B cell (primary cell): ENCODE results near the gene FAM3B. TPM values are rescaled to one million over a fixed set of nuclear protein-coding genes. Genes with fewer than 3 reads are reported as not detected.

Source experiments
- ATAC-seq: fragments of 200-7000 bp; cut with Tn5 transposase; one replicate; pipeline ENCODE4 v1.10.0; 2021; ENCODE audit warnings: low read depth, mild to moderate bottlenecking, moderate number of reproducible peaks, moderate library complexity
- CTCF ChIA-PET: fragments of 350-600 bp; sonication (Branson Sonifier 250); formaldehyde crosslinking; loops from one replicate; lab custom pipeline; 2021; ENCODE audit warnings: antibody characterized with exemption, inconsistent platforms; lab: Charles Lee
- POLR2A ChIA-PET: fragments of 350-600 bp; sonication (Branson Sonifier 250); formaldehyde crosslinking; loops from one replicate; lab custom pipeline; 2021; ENCODE audit warnings: antibody characterized with exemption; lab: Charles Lee
- DNase-seq: peaks from one replicate; pipeline ENCODE4 v3.0.0; 2013
- H2AFZ ChIP-seq: 2 replicates; pipeline ENCODE4 v1.6.1; 2012; ENCODE audit warnings: mild to moderate bottlenecking, low read depth, low read length; ENCODE audit not compliant: insufficient read depth, poor library complexity, severe bottlenecking
- H3K27ac ChIP-seq, 2 donors: 1 replicate in 1 of 2; 2 replicates in 1 of 2; pipeline ENCODE4 v1.5.1; 2012 to 2013; ENCODE audit warnings: low read length in 2 of 2, mild to moderate bottlenecking in 2 of 2, moderate library complexity in 1 of 2
- H3K27me3 ChIP-seq, 4 experiments: fragments of 200-600 bp in 1 of 4; sonication (generic) in 1 of 4; replicated peaks in 1 of 4; 1 replicate in 2 of 4; 2 replicates in 2 of 4; pipeline versions ENCODE4 v1.6.1 to v1.7.0; 2013 to 2016; ENCODE audit warnings: low read length in 3 of 4, mild to moderate bottlenecking in 2 of 4, mixed read lengths in 1 of 4, moderate library complexity in 1 of 4; ENCODE audit not compliant: insufficient read depth in 4 of 4, control insufficient read depth in 3 of 4; ENCODE audit errors: control extremely low read depth in 1 of 4
- H3K36me3 ChIP-seq, 2 experiments: replicated peaks in 1 of 2; 1 replicate in 1 of 2; 2 replicates in 1 of 2; pipeline versions ENCODE4 v1.6.1 to v1.7.1; 2013; ENCODE audit warnings: low read length in 1 of 2; ENCODE audit not compliant: insufficient read depth in 2 of 2, control insufficient read depth in 1 of 2; ENCODE audit errors: control extremely low read depth in 1 of 2, extremely low read depth in 1 of 2
- H3K4me1 ChIP-seq, 2 donors: fragments of 200-600 bp in 1 of 2; sonication (generic) in 1 of 2; 1 replicate in 1 of 2; 2 replicates in 1 of 2; pipeline versions ENCODE4 v1.5.1 to v1.6.1; 2013 to 2017; ENCODE audit warnings: low read length in 2 of 2; ENCODE audit not compliant: control insufficient read depth in 2 of 2, insufficient read depth in 2 of 2
- H3K4me2 ChIP-seq: replicated peaks from 2 replicates; pipeline ENCODE3; 2012; ENCODE audit warnings: mild to moderate bottlenecking, low read depth, low read length; ENCODE audit not compliant: poor library complexity, severe bottlenecking
- H3K4me3 ChIP-seq, 5 experiments: fragments of 200-600 bp in 1 of 5; sonication (generic) in 1 of 5; 1 replicate in 3 of 5; 2 replicates in 2 of 5; pipeline versions ENCODE4 v1.5.1 to v1.7.0; 2011 to 2016; ENCODE audit warnings: low read length in 4 of 5, mild to moderate bottlenecking in 4 of 5, low read depth in 2 of 5, control low read depth in 1 of 5, moderate library complexity in 1 of 5; ENCODE audit not compliant: insufficient read depth in 1 of 5; ENCODE audit errors: control extremely low read depth in 1 of 5, extremely low read depth in 1 of 5
- H3K79me2 ChIP-seq: fragments of 200-600 bp; sonication (generic); one replicate; pipeline ENCODE4 v1.6.0; 2016; ENCODE audit warnings: low read length; ENCODE audit not compliant: control insufficient read depth, insufficient read depth
- H3K9ac ChIP-seq: fragments of 200-600 bp; sonication (generic); 2 replicates; pipeline ENCODE4 v1.6.1; 2017; ENCODE audit warnings: mild to moderate bottlenecking, low read length, moderate library complexity
- H3K9me3 ChIP-seq, 3 donors: one replicate each; pipeline versions ENCODE4 v1.6.1 to v1.7.1; 2013; ENCODE audit warnings: low read length in 2 of 3; ENCODE audit not compliant: control insufficient read depth in 2 of 3, insufficient read depth in 1 of 3; ENCODE audit errors: control extremely low read depth in 1 of 3
- H4K20me1 ChIP-seq: 2 replicates; pipeline ENCODE4 v1.6.0; 2012; ENCODE audit warnings: mild to moderate bottlenecking, low read length; ENCODE audit not compliant: insufficient read depth, control insufficient read depth, poor library complexity, severe bottlenecking
- H3K27ac Mint-ChIP-seq: one replicate; pipeline ENCODE4 v1.8.0; 2021; ENCODE audit warnings: mixed read lengths
- H3K27me3 Mint-ChIP-seq: one replicate; pipeline ENCODE4 v1.8.0; 2021; ENCODE audit warnings: mixed read lengths
- H3K4me1 Mint-ChIP-seq: one replicate; pipeline ENCODE4 v1.8.0; 2021; ENCODE audit warnings: mixed read lengths
- H3K4me3 Mint-ChIP-seq: one replicate; pipeline ENCODE4 v1.8.0; 2021; ENCODE audit warnings: mixed read lengths
- H3K9me3 Mint-ChIP-seq: one replicate; pipeline ENCODE4 v1.8.0; 2022; ENCODE audit warnings: mixed read lengths; ENCODE audit not compliant: insufficient read depth
- CTCF ChIP-seq: fragments of 200-600 bp; IDR thresholded peaks from one replicate; pipeline ENCODE4 v1.8.0; 2022; ENCODE audit warnings: antibody characterized with exemption, mild to moderate bottlenecking
- EZH2 ChIP-seq: IDR thresholded peaks from 2 replicates; pipeline ENCODE4 v1.6.1; 2012; ENCODE audit warnings: borderline replicate concordance, low read depth, mild to moderate bottlenecking, moderate library complexity, low read length; ENCODE audit not compliant: insufficient read depth, poor library complexity, severe bottlenecking
- whole genome bisulfite sequencing: methylation state at CpG from one replicate; pipeline ENCODE4 v1.1.5; 2013; ENCODE audit warnings: missing lambda C conversion rate; ENCODE audit not compliant: insufficient coverage; 5-methylcytosine and 5-hydroxymethylcytosine counted together
- intact Hi-C: fragments of 100-400 bp; cut with micrococcal nuclease; formaldehyde crosslinking; loops from one replicate; pipeline ENCODE4 v1.10.0; 2022
- polyA plus RNA-seq: library from polyadenylated mRNA; depleted of rRNA; stranded (reverse); fragments of >200 nt; gene quantifications from 2 replicates; pipeline ENCODE4 v1.2.3, GENCODE V29; 2012
- total RNA-seq, 2 donors: library from RNA; stranded (reverse); fragments of 120-200 nt in 1 of 2; gene quantifications; 1 replicate in 1 of 2; 2 replicates in 1 of 2; pipeline versions ENCODE4 v1.2.3 to v1.2.4, GENCODE V29; 2013 to 2022

FAM3B gene
- total and polyA plus RNA-seq, 2 donors (not counting 1 experiment from before 2014, with no cell fraction given), result 0.09 TPM; not detected in 1

DNA sequence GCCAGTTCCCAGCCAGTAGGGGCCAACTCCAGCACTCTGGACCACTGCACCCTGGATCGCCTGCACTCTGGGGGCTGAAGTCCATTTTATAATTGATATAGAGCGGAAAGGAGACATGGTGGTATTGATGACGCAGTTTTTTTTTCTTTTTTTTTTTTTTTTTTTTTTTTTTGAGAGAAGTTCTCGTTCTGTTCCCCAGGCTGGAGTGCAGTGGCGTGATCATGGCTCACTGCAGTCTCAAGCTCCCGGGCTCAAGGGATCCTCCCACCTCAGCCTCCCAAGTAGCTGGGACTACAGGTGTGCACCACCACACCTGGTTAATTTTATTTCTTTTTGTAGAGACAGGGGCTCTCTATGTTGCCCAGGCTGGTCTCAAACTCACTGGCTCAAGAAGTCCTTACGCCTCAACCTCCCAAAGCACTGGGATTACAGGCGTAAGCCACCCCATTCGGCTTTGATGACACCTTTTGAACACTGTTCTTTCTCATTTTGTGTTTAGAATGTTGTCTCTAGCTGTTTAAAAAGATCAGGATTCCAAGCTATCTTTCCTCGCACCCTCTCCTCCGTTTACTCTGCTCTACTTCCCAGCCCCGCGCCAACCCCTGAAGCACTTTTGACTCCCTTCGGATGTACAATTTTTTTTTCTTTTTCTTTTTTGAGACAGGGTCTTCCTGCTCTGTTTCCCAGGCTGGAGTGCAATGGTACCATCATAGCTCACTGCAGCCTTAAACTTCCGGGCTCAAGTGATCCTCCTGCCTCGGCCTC lies 46.2 kb downstream of the FAM3B start:
- Histone ChIP-seq H3K27ac (peak overlapping the region; percentile 94 to 98), H3K36me3 (peaks cover 0 to 19% of the 10 kb centered on the region in 2 experiments), H3K4me1 (peaks cover 50 to 67% of the 10 kb centered on the region in 2 donors), H3K27me3 (no peaks in the 10 kb centered on the region), H2AFZ (peak overlapping the region; percentile 78), H4K20me1 (no peaks in the 10 kb centered on the region), H3K4me3 (peak overlapping the region; percentile 60 to 79 (median 69)), H3K79me2 (peaks cover 43% of the 10 kb centered on the region), H3K9me3 (no peaks in the 10 kb centered on the region), H3K9ac (peak overlapping the region; percentile 77), H3K4me2 (peak overlapping the region; percentile 80)
- Mint-ChIP-seq H3K4me1 (peaks cover 65% of the 10 kb centered on the region), H3K4me3 (peak overlapping the region; percentile 83), H3K9me3 (no peaks in the 10 kb centered on the region), H3K27ac (peak overlapping the region; percentile 99), H3K27me3 (no peaks in the 10 kb centered on the region)
- peak; percentile 8 for ATAC-seq
- ChIA-PET POLR2A (no interaction called here), CTCF (interaction anchor here (0.7 to 2.8 kb wide), 4 partner anchors 49 to 192 kb away, joined by 3 to 15 read pairs (median 4); no protein-coding TSS in a partner anchor)
- DNase-seq, result no peak
- intact Hi-C loops, result loop anchor here (5.0 to 10.0 kb wide), 3 partner anchors 195 to 872 kb away; partner anchors contain the start of gene BACE2
- 100% methylated on average over 9 of the region's 16 CpGs for WGBS
- TF ChIP-seq EZH2, result no peak
- TF ChIP-seq CTCF, result no peak
